ENCODE data around the gene POTEE. TPM values are rescaled to one million over a fixed set of nuclear protein-coding genes. Genes with fewer than 3 reads are reported as not detected.
"Not testable (repeated sequence)": the region's sequence is repeated elsewhere in the genome, so short reads cannot be mapped to it uniquely, and the experiment has no call there.

Gene POTEE
- polyA plus RNA-seq (2012; ENCODE audit: missing spikeins): not detected

DNA sequence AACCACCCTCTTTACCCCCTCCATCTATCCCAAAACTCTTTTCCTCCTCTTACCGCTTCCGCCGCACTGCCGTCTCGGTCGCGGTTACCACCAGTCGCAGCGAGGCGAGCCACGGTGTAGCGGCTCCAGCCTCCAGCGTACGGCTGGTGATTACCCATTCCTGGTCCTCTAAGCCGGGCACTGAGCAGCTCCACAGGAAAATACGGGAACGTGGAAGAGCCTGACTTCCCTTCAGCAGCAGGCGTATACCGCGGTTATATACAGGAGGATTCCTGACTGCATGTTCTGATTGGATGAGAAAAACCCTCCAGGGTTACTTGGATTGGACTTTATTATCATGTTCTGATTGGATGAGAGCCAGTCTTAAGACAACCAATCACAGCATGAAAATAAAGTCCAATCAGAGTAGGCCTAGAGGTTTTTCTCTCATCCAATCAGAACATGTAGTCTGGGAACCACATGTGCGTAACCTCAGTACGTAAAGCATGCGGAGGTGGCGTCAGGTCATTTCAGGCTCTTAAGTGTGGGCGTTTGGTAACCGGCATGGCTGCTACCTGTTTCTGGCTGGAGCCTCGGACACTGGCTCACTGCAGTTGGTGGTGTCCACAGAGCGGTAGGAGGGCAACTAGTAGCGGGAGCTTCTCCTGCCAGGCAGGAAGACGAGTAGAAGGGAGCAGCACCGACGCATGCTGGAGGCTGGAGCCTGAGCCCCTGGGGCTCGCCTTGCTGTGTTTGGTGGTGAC is at the start of gene POTEE:
Gene POTEE, plus strand, starts transcription at position 507 of the 743 bp plus-strand sequence. CDS start 8,867 bp downstream, outside the sequence.
- FAIRE-seq; DNase-seq (ENCODE audit: insufficient read length): not testable (repeated sequence)

DNA sequence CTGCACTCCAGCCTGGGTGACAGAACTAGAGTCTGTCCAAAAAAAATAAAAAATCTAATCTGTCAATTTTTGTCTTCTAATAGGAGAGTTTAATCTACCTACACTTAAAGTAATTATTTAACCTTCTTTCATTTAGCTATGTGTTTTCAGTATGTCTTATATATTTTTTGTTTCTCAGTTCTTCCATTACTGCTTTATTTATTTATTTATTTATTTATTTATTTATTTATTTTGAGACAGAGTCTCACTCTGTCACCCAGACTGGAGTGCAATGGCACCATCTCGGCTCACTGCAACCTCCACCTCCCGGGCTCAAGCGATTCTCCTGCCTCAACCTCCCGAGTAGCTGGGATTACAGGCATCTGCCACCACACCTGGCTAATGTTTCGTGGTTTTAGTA is 43.8 kb upstream of the POTEE start:
- not testable (repeated sequence) for FAIRE-seq

DNA sequence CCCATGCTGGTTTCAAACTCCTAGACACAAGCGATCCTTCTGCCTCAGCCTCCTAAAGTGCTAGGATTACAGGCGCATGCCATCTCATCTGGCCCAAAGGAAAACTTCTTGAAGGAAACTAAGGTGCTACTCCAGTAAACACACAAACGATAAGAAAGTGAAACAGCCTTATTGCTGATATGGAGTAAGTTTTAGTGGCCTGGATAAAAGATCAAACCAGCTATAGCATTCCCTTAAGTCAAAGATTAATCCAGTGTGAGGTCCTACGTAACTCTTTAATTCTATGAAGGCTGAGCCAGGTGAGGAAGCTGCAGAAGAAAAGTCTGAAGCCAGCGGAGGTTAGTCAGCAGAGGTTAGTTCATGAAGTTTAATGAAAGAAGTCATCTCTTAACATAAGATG is 40.8 kb upstream of the POTEE start:
- no peak for DNase-seq (ENCODE audit: insufficient read length)
- FAIRE-seq: no peak
- TF ChIP-seq POLR2AphosphoS5 (IDR thresholded peaks at IDR 0.05; ENCODE audit: low read depth, low read length) (no peak), TAF1 (IDR thresholded peaks at IDR 0.05; ENCODE audit: borderline replicate concordance, low read depth, low read length) (no peak), POLR2A (IDR thresholded peaks at IDR 0.05; ENCODE audit: low read depth, low read length) (no peak)

More for the DNA sequence above, 43.8 kb upstream of the POTEE start:
- not testable (repeated sequence) for DNase-seq (ENCODE audit: insufficient read length)

DNA sequence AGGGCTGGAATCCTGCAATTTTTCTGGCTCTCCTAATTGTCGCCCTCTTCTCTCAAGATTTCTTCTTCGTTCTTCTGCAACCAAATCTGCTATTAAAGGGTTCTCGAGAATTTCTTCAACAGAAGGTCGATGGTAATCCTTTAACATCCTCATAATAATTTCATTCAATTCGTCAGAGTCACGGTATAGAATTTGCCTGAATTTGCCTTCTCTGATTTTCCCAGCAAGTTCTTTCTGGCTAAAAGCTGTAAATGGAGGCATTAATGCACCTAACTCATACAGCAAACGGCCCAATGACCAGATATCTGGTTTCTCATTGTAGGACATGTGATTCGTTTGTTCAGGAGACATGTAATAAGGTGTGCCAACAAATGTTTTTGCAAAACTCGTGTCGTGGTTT is 31.3 kb upstream of the POTEE start:
- not testable (repeated sequence) for DNase-seq (ENCODE audit: insufficient read length); FAIRE-seq

DNA sequence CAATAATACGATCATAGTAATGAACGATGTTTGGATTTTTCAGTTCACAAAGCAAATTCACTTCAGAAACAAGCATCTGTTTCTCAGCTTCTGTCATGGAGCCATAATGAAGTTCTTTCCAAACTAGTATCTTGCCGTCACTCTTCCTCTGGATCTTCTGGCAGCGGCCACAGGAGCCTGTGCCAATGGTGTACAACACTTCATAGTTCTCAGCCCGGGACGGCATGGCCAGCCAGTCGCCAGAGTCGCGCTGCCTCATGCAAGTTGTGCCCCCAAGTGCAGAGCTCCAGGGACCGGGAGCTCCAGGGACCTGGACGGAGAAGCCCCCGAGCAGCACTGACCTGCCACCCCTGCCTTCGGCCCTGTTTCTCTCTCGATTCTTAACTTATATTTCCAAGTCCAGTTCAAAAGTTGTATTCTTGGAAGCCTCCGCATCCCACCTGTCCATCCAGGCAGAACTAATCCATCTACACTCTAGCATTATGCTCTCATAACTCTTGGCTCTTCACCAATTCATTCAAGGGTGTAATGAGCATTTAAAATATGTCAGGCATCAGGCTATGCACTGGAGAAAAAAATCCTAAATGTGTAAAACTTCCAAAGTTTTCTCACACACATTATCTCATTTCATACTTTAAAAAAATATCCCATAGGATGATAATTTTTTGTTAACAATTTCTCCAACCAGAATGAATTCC is 30.5 kb upstream of the POTEE start:
- DNase-seq (ENCODE audit: insufficient read length); FAIRE-seq: not testable (repeated sequence)

DNA sequence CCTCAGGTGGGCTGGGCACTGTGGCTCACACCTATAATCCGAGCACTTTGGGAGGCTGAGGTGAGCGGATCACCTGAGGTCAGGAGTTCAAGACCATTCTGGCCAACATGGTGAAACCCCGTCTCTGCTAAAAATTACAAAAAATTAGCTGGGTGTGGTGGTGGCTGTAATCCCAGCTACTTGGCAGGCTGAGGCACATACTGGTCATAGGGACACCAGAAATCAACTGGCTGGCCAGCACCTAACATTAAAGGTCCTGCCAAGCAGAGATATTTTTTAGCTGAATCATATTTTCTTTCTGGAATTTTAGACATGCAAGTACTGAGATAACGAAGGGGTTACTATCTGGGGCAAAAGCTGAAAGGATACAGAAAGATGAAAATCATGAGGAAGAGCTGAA is 27.9 kb upstream of the POTEE start:
- DNase-seq (ENCODE audit: insufficient read length); FAIRE-seq: not testable (repeated sequence)

DNA sequence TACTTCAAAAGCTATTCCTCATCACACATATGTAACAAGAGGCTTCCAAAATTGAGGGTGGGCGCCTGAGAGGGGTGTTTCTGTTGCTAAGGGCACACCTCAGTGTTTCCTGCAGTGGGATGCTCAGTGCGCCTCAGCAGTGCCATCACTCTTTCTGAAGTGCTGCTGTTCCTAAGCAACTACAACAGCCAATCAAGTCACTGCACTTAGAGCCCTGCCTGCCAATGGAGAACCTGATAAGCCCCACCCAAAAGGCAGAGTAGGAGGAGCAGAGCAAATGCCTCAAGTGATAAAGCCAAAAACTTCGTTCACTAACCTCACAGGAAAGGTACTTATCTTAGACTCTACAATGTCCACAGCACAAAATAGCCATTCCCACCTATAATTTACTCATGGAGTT is 15.9 kb upstream of the POTEE start:
- not testable (repeated sequence) for FAIRE-seq; DNase-seq (ENCODE audit: insufficient read length)

DNA sequence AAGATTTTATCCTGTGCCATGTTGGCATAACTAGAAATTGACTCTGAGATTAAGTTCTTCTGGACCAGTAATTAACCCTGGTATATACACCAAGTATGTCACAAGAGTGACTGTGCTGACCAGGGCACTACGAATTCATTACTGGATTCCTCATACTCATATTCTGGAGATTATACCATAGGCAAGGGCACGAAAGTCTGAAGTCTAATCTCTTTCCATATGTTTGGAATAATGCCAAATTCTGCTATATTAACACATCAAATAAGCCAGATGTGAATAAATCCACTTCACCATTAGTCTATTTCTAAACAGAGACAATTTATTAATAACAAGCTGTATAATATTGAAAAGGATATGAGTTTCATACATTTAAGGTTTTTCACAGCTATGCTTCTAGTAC is 13.2 kb upstream of the POTEE start:
- not testable (repeated sequence) for DNase-seq (ENCODE audit: insufficient read length); FAIRE-seq

DNA sequence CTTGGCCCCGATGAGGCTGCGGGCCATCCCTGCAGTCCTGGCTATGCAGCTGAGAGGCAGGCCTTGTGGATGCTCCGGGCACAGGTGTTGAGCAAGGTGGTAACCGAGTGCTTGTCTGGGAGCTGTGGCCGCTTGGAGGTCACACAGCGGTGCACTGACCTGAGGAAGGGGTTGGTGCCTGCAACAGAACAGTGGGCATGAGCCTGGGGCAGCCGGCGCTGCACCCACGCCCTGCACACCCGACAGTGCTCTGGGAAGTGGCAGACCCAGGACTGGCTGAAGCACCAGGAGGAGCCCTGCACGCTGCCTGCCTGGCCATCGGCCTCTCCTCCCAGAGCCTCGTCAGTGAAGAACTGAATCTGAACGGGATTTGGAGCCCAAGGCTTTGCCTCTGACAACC is 8.2 kb upstream of the POTEE start:
- no peak for TF ChIP-seq POLR2A (IDR thresholded peaks at IDR 0.05; ENCODE audit: low read depth, low read length)
- no peak for TF ChIP-seq TAF1 (IDR thresholded peaks at IDR 0.05; ENCODE audit: borderline replicate concordance, low read depth, low read length)
- TF ChIP-seq POLR2AphosphoS5 (IDR thresholded peaks at IDR 0.05; ENCODE audit: low read depth, low read length): no peak
- DNase-seq (ENCODE audit: insufficient read length) (no peak), FAIRE-seq (no peak)

DNA sequence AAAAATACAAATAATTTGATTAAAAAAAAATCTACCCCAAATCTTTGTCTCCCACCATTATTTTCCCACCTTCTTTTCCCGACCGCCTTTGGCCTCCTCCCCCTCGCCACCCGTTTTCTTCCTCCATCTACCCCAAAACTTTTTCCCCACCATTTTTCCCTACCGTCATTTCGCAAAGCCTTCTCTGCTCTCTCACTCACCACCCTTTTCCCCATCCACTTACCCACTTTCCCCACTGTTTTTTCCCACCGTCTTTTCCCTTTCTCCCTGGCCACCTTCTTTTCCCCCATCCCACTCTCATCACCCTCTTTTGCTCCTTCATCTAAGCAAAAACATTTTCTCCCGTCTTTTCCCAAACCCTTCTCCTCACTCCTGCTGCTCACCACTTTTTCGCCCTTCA is 1.5 kb upstream of the POTEE start:
- DNase-seq (ENCODE audit: insufficient read length); FAIRE-seq: not testable (repeated sequence)

DNA sequence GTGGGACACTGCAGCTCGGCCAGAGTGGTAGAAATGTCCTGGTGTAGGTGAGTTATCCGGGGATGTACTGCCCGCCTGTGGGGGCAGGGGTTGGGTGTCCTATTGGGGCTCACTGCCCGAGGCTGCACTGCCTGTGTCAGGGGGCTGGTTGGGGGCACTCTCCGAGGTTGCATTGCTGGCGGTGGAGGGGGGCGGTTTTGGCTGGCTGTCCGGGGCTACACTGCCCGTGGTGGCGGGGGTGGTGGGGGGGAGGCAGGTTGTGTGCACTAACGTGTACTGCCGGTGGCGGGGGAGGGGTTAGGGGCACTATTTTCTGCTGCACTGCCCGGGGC is 403 bp downstream of the POTEE start:
- not testable (repeated sequence) for FAIRE-seq; DNase-seq (ENCODE audit: insufficient read length)

DNA sequence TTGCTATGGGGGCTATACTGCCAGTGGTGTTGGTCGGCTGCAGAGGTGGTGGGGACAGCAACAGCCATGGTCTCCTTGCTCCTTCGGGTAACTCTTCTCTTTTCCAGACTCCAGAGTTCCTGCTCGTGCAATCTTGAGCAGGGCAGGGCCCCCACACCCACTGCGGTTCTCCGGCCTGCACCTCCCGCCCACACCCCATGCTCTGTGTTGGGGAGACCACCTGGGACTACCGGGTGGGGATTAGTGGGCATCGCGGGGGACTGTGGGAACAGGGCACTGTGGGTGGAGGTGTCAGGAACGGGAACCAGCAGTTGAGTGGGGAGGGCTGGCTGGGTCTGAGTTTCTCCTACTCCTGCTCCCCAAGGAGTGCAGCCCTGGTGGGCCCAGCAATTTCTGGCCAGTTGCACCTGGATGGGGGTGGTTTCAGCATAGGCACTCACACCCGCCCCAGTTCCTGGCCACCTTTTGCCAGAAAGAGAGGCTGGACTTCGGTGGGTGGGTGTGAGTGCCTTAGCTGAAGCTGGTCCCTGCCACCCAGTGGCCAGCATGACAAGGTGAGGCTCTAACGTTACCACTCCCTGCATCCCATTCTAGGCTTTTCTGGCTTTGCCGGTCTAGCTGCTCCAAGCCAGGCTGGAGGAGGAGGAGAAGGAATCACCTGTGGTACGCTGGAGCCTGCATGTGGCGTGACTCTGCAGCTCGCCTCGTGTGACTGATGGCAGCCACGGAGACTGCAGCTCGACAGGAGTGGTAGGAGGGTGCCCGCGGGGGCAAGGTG is 1.3 kb downstream of the POTEE start:
- FAIRE-seq; DNase-seq (ENCODE audit: insufficient read length): not testable (repeated sequence)

DNA sequence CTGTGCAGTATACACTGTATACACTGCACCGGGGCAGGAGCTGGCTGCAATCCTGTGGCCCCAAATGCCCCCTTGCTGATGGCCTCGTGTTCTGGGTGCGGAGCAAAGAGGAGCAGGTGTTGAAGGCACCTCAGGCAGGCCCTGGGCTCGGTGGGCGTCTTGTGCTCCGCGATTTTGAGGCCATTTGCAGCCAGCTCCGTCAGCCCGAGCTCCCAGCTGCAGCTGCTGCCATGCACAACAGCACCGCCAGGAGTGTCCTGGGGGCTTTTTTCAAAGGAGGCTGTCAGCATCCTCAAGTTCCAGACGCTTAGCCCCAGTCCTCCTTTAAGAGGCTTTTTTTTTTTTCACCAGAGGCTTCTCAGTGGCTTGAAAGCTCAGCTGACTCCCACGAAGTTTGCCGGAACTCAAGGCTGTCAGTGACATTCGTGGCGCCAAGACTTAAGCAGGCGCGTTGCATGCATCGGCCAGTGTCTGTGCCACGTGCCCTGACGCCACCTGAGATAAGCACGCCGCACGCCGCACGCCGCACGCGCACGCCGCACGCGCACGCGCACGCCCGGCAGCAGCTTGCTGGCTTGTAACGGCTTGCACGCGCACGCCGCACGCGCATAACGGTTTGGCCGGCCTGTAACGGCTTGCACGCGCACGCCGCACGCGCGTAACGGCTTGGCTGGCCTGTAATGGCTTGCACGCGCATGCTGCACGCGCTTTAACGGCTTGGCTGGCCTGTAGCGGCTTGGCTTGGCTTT is 8.1 kb downstream of the POTEE start:
- not testable (repeated sequence) for FAIRE-seq; DNase-seq (ENCODE audit: insufficient read length)

DNA sequence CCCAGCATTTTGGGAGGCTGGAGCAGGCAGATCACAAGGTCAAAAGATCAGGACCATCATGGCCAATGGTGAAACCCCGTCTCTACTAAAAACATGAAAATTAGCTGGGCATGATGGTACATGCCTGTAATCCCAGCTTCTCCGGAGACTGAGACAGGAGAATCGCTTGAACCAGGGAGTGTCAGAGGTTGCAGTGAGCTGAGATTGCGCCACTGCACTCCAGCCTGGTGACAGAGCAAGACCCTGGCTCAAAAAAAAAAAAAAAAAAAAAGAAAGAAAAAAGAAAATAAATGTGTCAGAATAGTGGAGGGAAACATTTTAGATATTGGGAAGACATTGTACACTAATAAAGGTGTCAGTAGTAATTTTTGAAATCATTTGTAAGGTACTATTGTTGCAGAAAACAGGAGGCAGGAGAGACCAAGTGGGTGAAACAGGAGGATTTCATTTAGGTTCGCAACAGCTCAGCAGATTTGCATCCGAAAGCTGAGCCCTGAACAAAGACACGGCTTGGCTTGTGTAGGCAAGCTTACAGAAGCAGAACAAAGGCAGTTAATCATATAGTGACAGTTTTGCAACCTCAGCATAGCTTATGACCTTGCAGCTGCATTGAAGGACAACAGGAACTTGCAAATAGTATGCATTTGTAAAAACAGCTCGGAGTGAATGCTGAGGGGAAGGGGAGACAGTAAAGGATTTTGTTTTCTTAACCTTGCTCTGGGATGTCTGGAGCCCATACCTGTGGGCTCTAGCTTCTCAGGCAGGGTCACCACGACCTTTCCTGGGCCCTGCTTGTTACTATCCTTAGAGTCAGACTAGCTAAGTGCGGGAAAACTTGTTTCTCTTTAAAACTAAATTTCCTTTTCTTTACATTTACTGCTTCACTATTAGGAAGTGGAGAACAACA is 26.5 kb downstream of the POTEE start:
- not testable (repeated sequence) for FAIRE-seq; DNase-seq (ENCODE audit: insufficient read length)

Data from GM12892 (cell line).